Neural cell (in vitro differentiated cells): ENCODE results near the gene RBP5. TPM values are rescaled to one million over a fixed set of nuclear protein-coding genes. Genes with fewer than 3 reads are reported as not detected.

Experiments used
- H2AFZ ChIP-seq: fragments of 200-600, 300-800 bp; sonication (generic), shearing (Covaris generic); 2 replicates; pipeline ENCODE4 v1.6.0; 2014; ENCODE audit warnings: low read depth, mild to moderate bottlenecking, antibody characterized with exemption, low read length, moderate library complexity
- H3F3A ChIP-seq: fragments of 200-600 bp; shearing (Covaris generic); 2 replicates; pipeline ENCODE4 v1.6.1; 2016; ENCODE audit warnings: mild to moderate bottlenecking, moderate library complexity, mixed read lengths, antibody characterized with exemption, low read length; ENCODE audit not compliant: insufficient read depth, poor library complexity, severe bottlenecking
- H3K27ac ChIP-seq: fragments of 200-600, 300-800 bp; sonication (generic), shearing (Covaris generic); 2 replicates; pipeline ENCODE4 v1.5.1; 2014; ENCODE audit warnings: mild to moderate bottlenecking, low read length, moderate library complexity
- H3K27me3 ChIP-seq: fragments of 300-800, 200-600 bp; sonication (generic), shearing (Covaris generic); 2 replicates; pipeline ENCODE4 v1.6.0; 2014; ENCODE audit warnings: mild to moderate bottlenecking, low read depth, low read length, moderate library complexity; ENCODE audit not compliant: insufficient read depth
- H3K36me3 ChIP-seq: fragments of 300-800, 200-600 bp; sonication (generic), shearing (Covaris generic); 2 replicates; pipeline ENCODE4 v1.5.1; 2014; ENCODE audit warnings: mild to moderate bottlenecking, antibody characterized with exemption, low read length, moderate library complexity; ENCODE audit not compliant: insufficient read depth
- H3K4me2 ChIP-seq: fragments of 300-800, 200-600 bp; sonication (generic), shearing (Covaris generic); 2 replicates; pipeline ENCODE4 v1.6.0; 2014; ENCODE audit warnings: mild to moderate bottlenecking, low read length
- H3K4me3 ChIP-seq: fragments of 300-800, 200-600 bp; sonication (generic), shearing (Covaris generic); 2 replicates; pipeline ENCODE4 v1.5.1; 2014; ENCODE audit warnings: mild to moderate bottlenecking, low read length, moderate library complexity
- H3K79me2 ChIP-seq: fragments of 200-600 bp; shearing (Covaris generic); replicated peaks from 2 replicates; pipeline ENCODE4 v1.6.0; 2014; ENCODE audit warnings: mild to moderate bottlenecking, low read length, moderate library complexity; ENCODE audit not compliant: insufficient read depth
- H3K9ac ChIP-seq: fragments of 300-800, 200-600 bp; sonication (generic), shearing (Covaris generic); 2 replicates; pipeline ENCODE4 v1.6.1; 2016; ENCODE audit warnings: mild to moderate bottlenecking, low read length, mixed read lengths
- H3K9me2 ChIP-seq: fragments of 200-600 bp; shearing (Covaris generic); 2 replicates; pipeline ENCODE4 v1.6.1; 2016; ENCODE audit warnings: mild to moderate bottlenecking, low read length, mixed read lengths; ENCODE audit not compliant: insufficient read depth
- H3K9me3 ChIP-seq: fragments of 200-600, 300-800 bp; sonication (generic), shearing (Covaris generic); 2 replicates; pipeline ENCODE4 v1.6.1; 2016; ENCODE audit warnings: mild to moderate bottlenecking, mixed run types, low read length, moderate library complexity, mixed read lengths
- H4K20me1 ChIP-seq: fragments of 200-600 bp; shearing (Covaris generic); 2 replicates; pipeline ENCODE4 v1.6.1; 2016; ENCODE audit warnings: mild to moderate bottlenecking, mixed run types; ENCODE audit not compliant: insufficient read depth
- EP300 ChIP-seq: fragments of 450-650 bp; conservative IDR thresholded peaks from 2 replicates; pipeline ENCODE4 v1.6.1; 2014; ENCODE audit warnings: antibody characterized with exemption, mild to moderate bottlenecking, moderate library complexity; ENCODE audit not compliant: poor library complexity, severe bottlenecking
- EZH2 ChIP-seq: fragments of 200-600, 300-800 bp; shearing (Covaris generic), sonication (generic); IDR thresholded peaks from 2 replicates; pipeline ENCODE4 v1.6.1; 2014; ENCODE audit warnings: antibody characterized with exemption, low read length, borderline replicate concordance, mild to moderate bottlenecking; ENCODE audit not compliant: insufficient read depth, poor library complexity, severe bottlenecking
- MXI1 ChIP-seq: fragments of 450-650 bp; conservative IDR thresholded peaks from 2 replicates; pipeline ENCODE4 v1.6.1; 2014; ENCODE audit warnings: antibody characterized with exemption, mild to moderate bottlenecking; ENCODE audit not compliant: poor library complexity, severe bottlenecking
- POLR2AphosphoS5 ChIP-seq: IDR thresholded peaks from 2 replicates; pipeline ENCODE4 v1.6.1; 2012
- RAD21 ChIP-seq: fragments of 450-650 bp; conservative IDR thresholded peaks from 2 replicates; pipeline ENCODE4 v1.6.1; 2014; ENCODE audit warnings: antibody characterized with exemption, mild to moderate bottlenecking, moderate library complexity
- SMC3 ChIP-seq: fragments of 450-650 bp; conservative IDR thresholded peaks from 2 replicates; pipeline ENCODE4 v1.6.1; 2014; ENCODE audit warnings: antibody characterized with exemption, mild to moderate bottlenecking, moderate library complexity; ENCODE audit not compliant: poor library complexity
- TAF1 ChIP-seq: IDR thresholded peaks from 2 replicates; pipeline ENCODE4 v1.6.1; 2012; ENCODE audit warnings: low read depth
- polyA plus RNA-seq: library from polyadenylated mRNA; depleted of rRNA; stranded (reverse); fragments of >200 nt; gene quantifications from 2 replicates; pipeline ENCODE4 v1.2.3, GENCODE V29; 2014
- TF ChIP-seq, protein P1 (sequence below): IDR thresholded peaks from 2 replicates; pipeline ENCODE4 v1.6.1; 2012; ENCODE audit warnings: borderline replicate concordance
- TF ChIP-seq, protein P2 (sequence below): fragments of 450-650 bp; IDR thresholded peaks from 2 replicates; pipeline ENCODE4 v1.5.1; 2014; ENCODE audit warnings: antibody characterized with exemption, mild to moderate bottlenecking, moderate library complexity; ENCODE audit not compliant: poor library complexity, severe bottlenecking

Gene RBP5
- polyA plus RNA-seq, 1 donor from 2014 or later, result 1.9 TPM

DNA sequence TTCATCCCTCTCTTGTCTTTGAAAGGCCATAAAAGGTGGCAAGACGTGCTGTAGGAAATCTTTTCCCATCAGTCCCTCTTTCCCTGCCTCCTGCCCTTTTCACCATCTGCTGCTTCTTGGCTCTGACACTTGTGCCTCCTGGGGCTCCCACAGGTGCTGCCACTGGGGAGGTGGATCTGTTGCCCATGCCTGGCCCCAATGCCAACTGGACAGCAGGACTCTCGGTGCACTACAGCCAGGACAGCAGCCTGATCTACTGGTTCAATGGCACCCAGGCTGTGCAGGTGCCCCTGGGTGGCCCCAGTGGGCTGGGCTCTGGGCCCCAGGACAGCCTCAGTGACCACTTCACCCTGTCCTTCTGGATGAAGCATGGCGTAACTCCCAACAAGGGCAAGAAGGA lies 8.0 kb upstream of the RBP5 start:
- H3K9me2 ChIP-seq, result no peaks in the 10 kb centered on the region
- H3K27ac ChIP-seq, result no peak overlapping the region
- no peak overlapping the region for H2AFZ ChIP-seq
- TF ChIP-seq, protein P1, sequence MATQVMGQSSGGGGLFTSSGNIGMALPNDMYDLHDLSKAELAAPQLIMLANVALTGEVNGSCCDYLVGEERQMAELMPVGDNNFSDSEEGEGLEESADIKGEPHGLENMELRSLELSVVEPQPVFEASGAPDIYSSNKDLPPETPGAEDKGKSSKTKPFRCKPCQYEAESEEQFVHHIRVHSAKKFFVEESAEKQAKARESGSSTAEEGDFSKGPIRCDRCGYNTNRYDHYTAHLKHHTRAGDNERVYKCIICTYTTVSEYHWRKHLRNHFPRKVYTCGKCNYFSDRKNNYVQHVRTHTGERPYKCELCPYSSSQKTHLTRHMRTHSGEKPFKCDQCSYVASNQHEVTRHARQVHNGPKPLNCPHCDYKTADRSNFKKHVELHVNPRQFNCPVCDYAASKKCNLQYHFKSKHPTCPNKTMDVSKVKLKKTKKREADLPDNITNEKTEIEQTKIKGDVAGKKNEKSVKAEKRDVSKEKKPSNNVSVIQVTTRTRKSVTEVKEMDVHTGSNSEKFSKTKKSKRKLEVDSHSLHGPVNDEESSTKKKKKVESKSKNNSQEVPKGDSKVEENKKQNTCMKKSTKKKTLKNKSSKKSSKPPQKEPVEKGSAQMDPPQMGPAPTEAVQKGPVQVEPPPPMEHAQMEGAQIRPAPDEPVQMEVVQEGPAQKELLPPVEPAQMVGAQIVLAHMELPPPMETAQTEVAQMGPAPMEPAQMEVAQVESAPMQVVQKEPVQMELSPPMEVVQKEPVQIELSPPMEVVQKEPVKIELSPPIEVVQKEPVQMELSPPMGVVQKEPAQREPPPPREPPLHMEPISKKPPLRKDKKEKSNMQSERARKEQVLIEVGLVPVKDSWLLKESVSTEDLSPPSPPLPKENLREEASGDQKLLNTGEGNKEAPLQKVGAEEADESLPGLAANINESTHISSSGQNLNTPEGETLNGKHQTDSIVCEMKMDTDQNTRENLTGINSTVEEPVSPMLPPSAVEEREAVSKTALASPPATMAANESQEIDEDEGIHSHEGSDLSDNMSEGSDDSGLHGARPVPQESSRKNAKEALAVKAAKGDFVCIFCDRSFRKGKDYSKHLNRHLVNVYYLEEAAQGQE, result no peak
- TF ChIP-seq EZH2, result no peak
- TF ChIP-seq, protein P2, sequence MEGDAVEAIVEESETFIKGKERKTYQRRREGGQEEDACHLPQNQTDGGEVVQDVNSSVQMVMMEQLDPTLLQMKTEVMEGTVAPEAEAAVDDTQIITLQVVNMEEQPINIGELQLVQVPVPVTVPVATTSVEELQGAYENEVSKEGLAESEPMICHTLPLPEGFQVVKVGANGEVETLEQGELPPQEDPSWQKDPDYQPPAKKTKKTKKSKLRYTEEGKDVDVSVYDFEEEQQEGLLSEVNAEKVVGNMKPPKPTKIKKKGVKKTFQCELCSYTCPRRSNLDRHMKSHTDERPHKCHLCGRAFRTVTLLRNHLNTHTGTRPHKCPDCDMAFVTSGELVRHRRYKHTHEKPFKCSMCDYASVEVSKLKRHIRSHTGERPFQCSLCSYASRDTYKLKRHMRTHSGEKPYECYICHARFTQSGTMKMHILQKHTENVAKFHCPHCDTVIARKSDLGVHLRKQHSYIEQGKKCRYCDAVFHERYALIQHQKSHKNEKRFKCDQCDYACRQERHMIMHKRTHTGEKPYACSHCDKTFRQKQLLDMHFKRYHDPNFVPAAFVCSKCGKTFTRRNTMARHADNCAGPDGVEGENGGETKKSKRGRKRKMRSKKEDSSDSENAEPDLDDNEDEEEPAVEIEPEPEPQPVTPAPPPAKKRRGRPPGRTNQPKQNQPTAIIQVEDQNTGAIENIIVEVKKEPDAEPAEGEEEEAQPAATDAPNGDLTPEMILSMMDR, result no peak
- no peaks in the 10 kb centered on the region for H3K27me3 ChIP-seq
- no peaks in the 10 kb centered on the region for H3F3A ChIP-seq
- H3K79me2 ChIP-seq, result peaks cover 13% of the 10 kb centered on the region
- H4K20me1 ChIP-seq, result no peaks in the 10 kb centered on the region
- H3K9me3 ChIP-seq, result no peaks in the 10 kb centered on the region
- no peak overlapping the region for H3K4me2 ChIP-seq
- H3K36me3 ChIP-seq, result peaks cover 13% of the 10 kb centered on the region
- H3K9ac ChIP-seq, result no peak overlapping the region
- H3K4me3 ChIP-seq, result no peak overlapping the region

DNA sequence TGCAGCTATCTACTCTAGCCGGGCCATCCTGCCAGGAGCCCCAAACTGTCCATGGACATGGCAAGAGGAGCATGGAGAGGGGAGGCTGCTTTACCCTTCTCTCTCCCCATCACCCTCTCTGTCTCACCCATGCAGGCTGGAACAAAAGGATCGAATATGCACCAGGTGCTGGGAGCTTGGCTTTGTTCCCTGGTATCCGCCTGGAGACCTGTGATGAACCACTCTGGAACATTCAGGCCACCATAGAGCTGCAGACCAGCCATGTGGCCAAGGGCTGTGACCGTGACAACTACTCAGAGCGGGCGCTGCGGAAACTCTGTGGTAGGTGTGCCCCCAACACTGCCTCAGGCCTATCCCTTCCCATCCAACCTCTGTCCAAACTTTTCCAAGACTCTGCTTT lies 7.4 kb upstream of the RBP5 start:
- no peak overlapping the region for H3K4me2 ChIP-seq
- H3K9ac ChIP-seq, result no peak overlapping the region
- H3K36me3 ChIP-seq, result peaks cover 7% of the 10 kb centered on the region
- no peak overlapping the region for H2AFZ ChIP-seq
- no peaks in the 10 kb centered on the region for H3K9me2 ChIP-seq
- H3K27me3 ChIP-seq, result no peaks in the 10 kb centered on the region
- H3K27ac ChIP-seq, result no peak overlapping the region
- H3K4me3 ChIP-seq, result no peak overlapping the region
- H3K79me2 ChIP-seq, result peaks cover 14% of the 10 kb centered on the region
- H3F3A ChIP-seq, result no peaks in the 10 kb centered on the region
- no peaks in the 10 kb centered on the region for H3K9me3 ChIP-seq
- no peaks in the 10 kb centered on the region for H4K20me1 ChIP-seq
- TF ChIP-seq TAF1, result no peak
- no peak for TF ChIP-seq EZH2
- no peak for TF ChIP-seq SMC3
- TF ChIP-seq, protein P2, result no peak
- TF ChIP-seq EP300, result no peak
- no peak for TF ChIP-seq RAD21
- TF ChIP-seq POLR2AphosphoS5, result no peak
- TF ChIP-seq, protein P1, result no peak
- TF ChIP-seq MXI1, result no peak
